ENCODE measurements around the gene TFF1. TPM values are rescaled to one million over a fixed set of nuclear protein-coding genes. Genes with fewer than 3 reads are reported as not detected.

The TFF1 gene
- total RNA-seq, 2 donors from 2014 or later = 233 to 916 TPM

GRCh38 chr21:42340187-42341050 is 25.9 kb downstream of the TFF1 start:
- Histone ChIP-seq H3K27me3 (no peaks in the 10 kb centered on the region), H3K27ac (no peak overlapping the region), H3K4me1 (peaks cover 4% of the 10 kb centered on the region), H3K9me3 (no peaks in the 10 kb centered on the region), H3K4me3 (no peak overlapping the region), H3K9ac (ENCODE audit: low read depth in 2 of 2, low read length in 2 of 2) (no peak overlapping the region), H3K36me3 (no peaks in the 10 kb centered on the region)
- TF ChIP-seq, protein P1, sequence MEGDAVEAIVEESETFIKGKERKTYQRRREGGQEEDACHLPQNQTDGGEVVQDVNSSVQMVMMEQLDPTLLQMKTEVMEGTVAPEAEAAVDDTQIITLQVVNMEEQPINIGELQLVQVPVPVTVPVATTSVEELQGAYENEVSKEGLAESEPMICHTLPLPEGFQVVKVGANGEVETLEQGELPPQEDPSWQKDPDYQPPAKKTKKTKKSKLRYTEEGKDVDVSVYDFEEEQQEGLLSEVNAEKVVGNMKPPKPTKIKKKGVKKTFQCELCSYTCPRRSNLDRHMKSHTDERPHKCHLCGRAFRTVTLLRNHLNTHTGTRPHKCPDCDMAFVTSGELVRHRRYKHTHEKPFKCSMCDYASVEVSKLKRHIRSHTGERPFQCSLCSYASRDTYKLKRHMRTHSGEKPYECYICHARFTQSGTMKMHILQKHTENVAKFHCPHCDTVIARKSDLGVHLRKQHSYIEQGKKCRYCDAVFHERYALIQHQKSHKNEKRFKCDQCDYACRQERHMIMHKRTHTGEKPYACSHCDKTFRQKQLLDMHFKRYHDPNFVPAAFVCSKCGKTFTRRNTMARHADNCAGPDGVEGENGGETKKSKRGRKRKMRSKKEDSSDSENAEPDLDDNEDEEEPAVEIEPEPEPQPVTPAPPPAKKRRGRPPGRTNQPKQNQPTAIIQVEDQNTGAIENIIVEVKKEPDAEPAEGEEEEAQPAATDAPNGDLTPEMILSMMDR (IDR thresholded peaks at IDR 0.05) = no peak
- intact Hi-C loops (cut with DNase I) = no loop called here
- DNase-seq = peak; percentile 17

GRCh38 chr21:42338729-42339715 is 27.3 kb downstream of the TFF1 start:
- DNase-seq = peak; percentile 16
- Histone ChIP-seq H3K27ac (no peak overlapping the region), H3K9me3 (no peaks in the 10 kb centered on the region), H3K9ac (ENCODE audit: low read depth in 2 of 2, low read length in 2 of 2) (peak overlapping the region in 1 of 2 donors; percentile 19), H3K27me3 (peaks cover 3% of the 10 kb centered on the region), H3K36me3 (no peaks in the 10 kb centered on the region), H3K4me1 (peaks cover 4% of the 10 kb centered on the region), H3K4me3 (no peak overlapping the region)
- intact Hi-C loops (cut with DNase I) = no loop called here
- TF ChIP-seq, protein P1 (IDR thresholded peaks at IDR 0.05) = no peak

GRCh38 chr21:42337830-42338728 is 28.3 kb downstream of the TFF1 start:
- Histone ChIP-seq H3K9me3 (no peaks in the 10 kb centered on the region), H3K36me3 (no peaks in the 10 kb centered on the region), H3K27me3 (peaks cover 3% of the 10 kb centered on the region), H3K4me3 (no peak overlapping the region), H3K9ac (ENCODE audit: low read depth in 2 of 2, low read length in 2 of 2) (peak overlapping the region in 1 of 2 donors; percentile 19), H3K27ac (no peak overlapping the region), H3K4me1 (peaks cover 4% of the 10 kb centered on the region)
- intact Hi-C loops (cut with DNase I) = no loop called here
- peak; percentile 90 for DNase-seq
- TF ChIP-seq, protein P1 (IDR thresholded peaks at IDR 0.05) = peak; percentile 66

DNA sequence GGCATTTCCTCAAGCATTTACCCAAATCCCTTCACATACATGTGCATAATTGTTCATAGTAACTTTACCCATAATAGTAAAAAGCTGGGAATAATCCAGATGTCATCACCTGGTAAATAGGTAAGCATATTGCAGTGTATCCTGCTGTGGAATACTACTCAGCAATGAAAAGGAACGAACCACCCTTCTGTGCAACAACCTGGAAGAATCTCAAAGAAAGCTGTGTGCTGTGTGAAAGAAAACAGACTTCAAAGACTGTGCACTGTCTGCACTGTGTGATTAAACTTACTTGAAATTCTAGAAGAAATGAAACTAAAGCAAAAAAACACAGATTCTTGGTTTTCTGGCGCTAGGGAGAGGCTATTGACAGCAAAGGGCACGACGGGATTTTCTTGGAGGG is 29.1 kb downstream of the TFF1 start:
- no peaks in the 10 kb centered on the region for H3K36me3 ChIP-seq
- H3K27ac ChIP-seq = no peak overlapping the region
- peaks cover 5% of the 10 kb centered on the region for H3K4me1 ChIP-seq
- intact Hi-C loops (cut with DNase I) = no loop called here
- H3K9ac ChIP-seq (ENCODE audit: low read depth in 2 of 2, low read length in 2 of 2) = no peak overlapping the region
- TF ChIP-seq, protein P1 (IDR thresholded peaks at IDR 0.05) = no peak
- no peak for DNase-seq
- H3K9me3 ChIP-seq = no peaks in the 10 kb centered on the region
- no peak overlapping the region for H3K4me3 ChIP-seq
- peaks cover 3% of the 10 kb centered on the region for H3K27me3 ChIP-seq
